Mucosa of descending colon (tissue), 3 donors: ENCODE results near the gene UQCR11. TPM values are rescaled to one million over a fixed set of nuclear protein-coding genes. Genes with fewer than 3 reads are reported as not detected.

Experiments used
- ATAC-seq: fragments of 200-7000 bp; cut with Tn5 transposase; one replicate; pipeline ENCODE4 v1.9.1; 2020; ENCODE audit warnings: mild to moderate bottlenecking, moderate library complexity
- DNase-seq, 3 donors: peaks; one replicate each; pipeline ENCODE4 v3.0.0-alpha.2; 2020
- H3K36me3 ChIP-seq: fragments of 200-600 bp; one replicate; pipeline ENCODE4 v1.8.0; 2021; ENCODE audit warnings: low read depth, mild to moderate bottlenecking
- H3K4me1 ChIP-seq: fragments of 200-600 bp; one replicate; pipeline ENCODE4 v1.8.0; 2021; ENCODE audit warnings: low read depth, mild to moderate bottlenecking
- H3K4me3 ChIP-seq: fragments of 200-600 bp; one replicate; pipeline ENCODE4 v1.8.0; 2021; ENCODE audit warnings: mild to moderate bottlenecking
- H3K9me3 ChIP-seq: fragments of 200-600 bp; one replicate; pipeline ENCODE4 v1.8.0; 2021; ENCODE audit warnings: mild to moderate bottlenecking
- CTCF ChIP-seq: fragments of 200-600 bp; IDR thresholded peaks from one replicate; pipeline ENCODE4 v1.8.0; 2022; ENCODE audit warnings: antibody characterized with exemption, mild to moderate bottlenecking
- intact Hi-C, 2 donors: fragments of 100-400 bp; cut with DNase I in 1 of 2; cut with micrococcal nuclease in 1 of 2; formaldehyde crosslinking; loops; one replicate each; pipeline versions ENCODE4 v1.11.0 to v1.11.1; 2022; cut with DNase I, micrococcal nuclease
- total RNA-seq, 3 donors: library from RNA; stranded (reverse); fragmentation: NEBNext Ultra II Directional in 2 of 3; extraction: Animal tissue kit (Norgen Biotek cat#: 25700) in 2 of 3; gene quantifications; one replicate each; pipeline versions ENCODE4 v1.2.1 to v1.2.4, GENCODE V29; 2021 to 2023
- donor health status: DM: no; HTN: no; CAD: no; lungs with moderate emphysema.
- donor health status: DM: no; HTN: no; CAD: no.
- donor health status: DM: no; HTN: yes; CAD: no.

UQCR11 gene
- total RNA-seq, 3 donors from 2014 or later: 265 to 301 (median 272) TPM

- no peak overlapping the region for H3K4me3 ChIP-seq
- H3K9me3 ChIP-seq: no peaks in the 10 kb centered on the region
- no peaks in the 10 kb centered on the region for H3K36me3 ChIP-seq
- peaks cover 10% of the 10 kb centered on the region for H3K4me1 ChIP-seq
- no peak for ATAC-seq
- intact Hi-C loops: no loop called here
- no peak for TF ChIP-seq CTCF
- DNase-seq: no peak
Measured at GRCh38 chr19:1636325-1637236, 31.3 kb upstream of the UQCR11 start.

DNA sequence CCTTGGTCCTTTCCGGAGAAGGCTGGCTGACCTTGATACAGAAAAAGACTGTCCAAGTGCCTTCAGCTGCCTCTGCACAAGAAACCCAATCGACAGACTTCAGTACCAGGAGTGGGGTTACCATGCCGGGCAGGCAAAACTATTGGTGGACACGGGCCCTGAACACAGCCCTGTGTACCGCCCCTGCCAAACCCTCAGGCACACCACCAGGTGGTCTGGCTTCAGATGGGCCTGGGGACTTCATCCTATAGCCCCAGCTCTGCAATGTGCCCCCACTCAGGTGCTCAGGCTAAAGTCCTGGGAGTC lies 29.6 kb upstream of the UQCR11 start:
- Histone ChIP-seq H3K9me3 (no peaks in the 10 kb centered on the region), H3K4me1 (peaks cover 10% of the 10 kb centered on the region), H3K4me3 (no peak overlapping the region), H3K36me3 (no peaks in the 10 kb centered on the region)
- DNase-seq (no peak), ATAC-seq (no peak)
- TF ChIP-seq CTCF: no peak
- intact Hi-C loops: no loop called here

DNA sequence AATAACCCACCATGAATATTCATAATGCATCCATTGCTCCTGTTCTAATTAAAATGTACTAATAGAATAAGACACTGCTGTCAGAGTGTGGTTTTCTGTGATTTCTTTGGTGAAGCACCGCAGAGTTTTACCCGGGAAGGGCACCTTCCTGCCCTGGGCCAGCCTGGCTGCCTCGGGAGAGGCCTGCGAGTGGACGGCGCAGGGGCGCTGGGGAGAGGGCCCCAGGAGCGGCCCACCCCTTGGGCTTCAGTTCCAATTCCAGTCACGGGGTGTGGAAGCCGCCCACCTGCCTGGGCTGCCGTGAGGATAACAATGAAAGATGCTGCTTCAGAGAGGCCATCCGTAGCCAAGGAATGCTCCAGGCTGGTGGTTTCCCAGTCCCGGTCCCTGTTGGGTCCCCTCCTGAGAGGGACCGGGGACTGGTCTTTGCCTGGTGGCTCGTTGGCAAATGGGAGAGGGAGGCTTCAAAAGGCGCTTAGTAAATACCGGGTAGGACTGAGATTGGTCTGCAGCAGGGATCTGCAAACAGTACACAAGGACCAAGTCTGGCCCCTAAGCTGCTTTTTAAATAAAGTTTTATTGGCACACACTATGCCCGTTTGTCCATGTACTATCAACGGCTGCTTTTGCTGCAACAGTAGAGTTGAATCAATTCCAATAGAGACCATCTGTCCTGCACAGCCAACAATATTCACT lies 29.1 kb upstream of the UQCR11 start:
- intact Hi-C loops: no loop called here
- peaks cover 10% of the 10 kb centered on the region for H3K4me1 ChIP-seq
- H3K9me3 ChIP-seq: no peaks in the 10 kb centered on the region
- no peak for TF ChIP-seq CTCF
- H3K4me3 ChIP-seq: no peak overlapping the region
- H3K36me3 ChIP-seq: no peaks in the 10 kb centered on the region
- ATAC-seq: no peak
- no peak for DNase-seq

- Histone ChIP-seq H3K9me3 (no peaks in the 10 kb centered on the region), H3K4me1 (peaks cover 10% of the 10 kb centered on the region), H3K4me3 (no peak overlapping the region), H3K36me3 (no peaks in the 10 kb centered on the region)
- ATAC-seq (peak; percentile 34), DNase-seq (no peak)
- no peak for TF ChIP-seq CTCF
- intact Hi-C loops: no loop called here
Measured at GRCh38 chr19:1633269-1633826, 28.1 kb upstream of the UQCR11 start.

DNA sequence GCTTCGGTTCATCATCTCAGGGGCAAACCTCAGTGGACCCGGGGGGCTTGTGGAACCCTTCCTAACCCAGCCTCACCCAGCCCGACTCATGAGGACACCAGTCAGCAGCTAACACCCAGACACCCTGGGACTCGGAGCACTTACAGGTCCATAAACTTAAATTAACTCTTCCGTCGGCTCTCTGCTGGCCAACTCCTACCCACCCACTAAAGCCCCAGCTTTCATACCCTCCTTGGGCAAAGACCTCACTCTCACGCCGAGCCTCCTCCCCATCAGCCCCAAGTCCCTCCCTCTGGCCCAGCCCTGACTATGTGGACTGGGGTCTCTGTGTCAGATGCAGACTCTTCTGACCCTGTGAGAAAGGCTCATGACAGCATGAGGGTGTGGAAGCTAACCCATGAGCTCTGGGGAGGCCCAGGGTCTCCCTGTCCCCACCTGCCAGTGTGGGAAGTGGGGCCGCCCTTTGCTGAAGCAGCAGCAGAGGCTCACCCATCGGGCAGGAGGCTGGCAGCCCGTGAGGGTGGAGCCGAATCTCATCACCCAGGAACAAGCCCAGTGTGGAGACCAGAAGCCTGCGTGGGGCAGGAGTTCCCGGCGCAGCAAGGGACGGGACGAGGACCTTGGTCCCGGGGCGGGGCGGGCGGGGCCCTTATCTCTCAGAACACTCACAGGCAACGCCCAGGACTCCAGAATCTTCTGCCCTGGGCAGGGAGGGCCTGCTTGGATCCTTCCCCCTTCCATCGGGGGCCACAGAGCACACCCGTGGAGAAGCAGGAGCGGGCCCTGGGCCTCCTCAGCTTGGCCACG lies 27.4 kb upstream of the UQCR11 start:
- Histone ChIP-seq H3K36me3 (no peaks in the 10 kb centered on the region), H3K4me3 (no peak overlapping the region), H3K9me3 (no peaks in the 10 kb centered on the region), H3K4me1 (peaks cover 10% of the 10 kb centered on the region)
- no peak for TF ChIP-seq CTCF
- intact Hi-C loops: no loop called here
- DNase-seq: peak; percentile 78 to 91 (median 80)
- peak; percentile 93 for ATAC-seq
